BJ (cell line): ENCODE measurements around the gene GRPR. TPM values are rescaled to one million over a fixed set of nuclear protein-coding genes. Genes with fewer than 3 reads are reported as not detected.
"Not testable (repeated sequence)": the region's sequence is repeated elsewhere in the genome, so short reads cannot be mapped to it uniquely, and the experiment has no call there.

ENCODE experiments used
- CTCF ChIA-PET: fragments of 350-600 bp; formaldehyde crosslinking; extraction: SDS; loops from one replicate; lab custom pipeline; 2021; ENCODE audit warnings: antibody characterized with exemption, inconsistent platforms; lab: Yijun Ruan, JAX
- POLR2A ChIA-PET: fragments of 300-600 bp; sonication (Branson Sonifier 250); formaldehyde crosslinking; extraction: SDS; loops from one replicate; lab custom pipeline; 2021; ENCODE audit warnings: antibody characterized with exemption; lab: Charles Lee
- DNase-seq: peaks from one replicate; pipeline ENCODE4 v3.0.0-alpha.2; 2011; ENCODE audit warnings: low read depth
- H3K27me3 ChIP-seq: 2 replicates; pipeline ENCODE4 v1.6.0; 2011; ENCODE audit warnings: low read length; ENCODE audit not compliant: control insufficient read depth, insufficient read depth
- H3K36me3 ChIP-seq: 2 replicates; pipeline ENCODE4 v1.5.1; 2011; ENCODE audit warnings: low read length; ENCODE audit not compliant: control insufficient read depth, insufficient read depth
- H3K4me3 ChIP-seq: 2 replicates; pipeline ENCODE4 v1.5.1; 2011; ENCODE audit warnings: low read depth, mild to moderate bottlenecking, control low read depth, low read length
- polyA plus RNA-seq: library from polyadenylated mRNA; depleted of rRNA; stranded (reverse); fragments of >200 nt; gene quantifications from 2 replicates; pipeline ENCODE4 v1.2.3, GENCODE V29; 2011
- TF ChIP-seq, protein P1 (sequence below): IDR thresholded peaks from 2 replicates; pipeline ENCODE4 v1.5.1; 2011; ENCODE audit warnings: low read depth, mild to moderate bottlenecking, control low read depth, inconsistent platforms, low read length, moderate library complexity; ENCODE audit not compliant: insufficient read depth

The GRPR gene
- polyA plus RNA-seq, 1 experiment, result 0.34 TPM

DNA sequence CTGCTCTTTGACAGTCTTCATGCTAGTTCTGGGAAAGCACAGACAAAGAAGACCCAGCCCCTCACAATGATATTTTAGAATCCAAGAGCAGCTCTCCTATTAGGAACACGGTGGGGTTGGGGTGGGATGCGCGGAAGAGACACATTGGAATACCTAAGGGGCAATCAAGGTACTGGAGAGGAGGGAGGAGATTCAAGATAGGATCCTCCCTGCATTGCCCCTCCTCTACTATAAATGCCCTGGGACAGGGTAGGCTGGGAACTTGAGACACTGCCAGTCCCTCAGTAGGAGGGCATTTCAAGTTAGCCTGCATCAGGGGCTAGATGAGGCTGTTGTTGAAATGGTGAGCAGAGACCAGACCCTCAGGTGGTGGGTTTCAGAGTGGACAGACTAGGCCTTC lies 49.0 kb downstream of the GRPR start:
- CTCF ChIA-PET, result no interaction called here
- Histone ChIP-seq H3K27me3 (no peaks in the 10 kb centered on the region), H3K36me3 (no peaks in the 10 kb centered on the region), H3K4me3 (no peak overlapping the region)
- no peak for DNase-seq
- TF ChIP-seq, protein P1, sequence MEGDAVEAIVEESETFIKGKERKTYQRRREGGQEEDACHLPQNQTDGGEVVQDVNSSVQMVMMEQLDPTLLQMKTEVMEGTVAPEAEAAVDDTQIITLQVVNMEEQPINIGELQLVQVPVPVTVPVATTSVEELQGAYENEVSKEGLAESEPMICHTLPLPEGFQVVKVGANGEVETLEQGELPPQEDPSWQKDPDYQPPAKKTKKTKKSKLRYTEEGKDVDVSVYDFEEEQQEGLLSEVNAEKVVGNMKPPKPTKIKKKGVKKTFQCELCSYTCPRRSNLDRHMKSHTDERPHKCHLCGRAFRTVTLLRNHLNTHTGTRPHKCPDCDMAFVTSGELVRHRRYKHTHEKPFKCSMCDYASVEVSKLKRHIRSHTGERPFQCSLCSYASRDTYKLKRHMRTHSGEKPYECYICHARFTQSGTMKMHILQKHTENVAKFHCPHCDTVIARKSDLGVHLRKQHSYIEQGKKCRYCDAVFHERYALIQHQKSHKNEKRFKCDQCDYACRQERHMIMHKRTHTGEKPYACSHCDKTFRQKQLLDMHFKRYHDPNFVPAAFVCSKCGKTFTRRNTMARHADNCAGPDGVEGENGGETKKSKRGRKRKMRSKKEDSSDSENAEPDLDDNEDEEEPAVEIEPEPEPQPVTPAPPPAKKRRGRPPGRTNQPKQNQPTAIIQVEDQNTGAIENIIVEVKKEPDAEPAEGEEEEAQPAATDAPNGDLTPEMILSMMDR, result no peak
- POLR2A ChIA-PET, result no interaction called here

DNA sequence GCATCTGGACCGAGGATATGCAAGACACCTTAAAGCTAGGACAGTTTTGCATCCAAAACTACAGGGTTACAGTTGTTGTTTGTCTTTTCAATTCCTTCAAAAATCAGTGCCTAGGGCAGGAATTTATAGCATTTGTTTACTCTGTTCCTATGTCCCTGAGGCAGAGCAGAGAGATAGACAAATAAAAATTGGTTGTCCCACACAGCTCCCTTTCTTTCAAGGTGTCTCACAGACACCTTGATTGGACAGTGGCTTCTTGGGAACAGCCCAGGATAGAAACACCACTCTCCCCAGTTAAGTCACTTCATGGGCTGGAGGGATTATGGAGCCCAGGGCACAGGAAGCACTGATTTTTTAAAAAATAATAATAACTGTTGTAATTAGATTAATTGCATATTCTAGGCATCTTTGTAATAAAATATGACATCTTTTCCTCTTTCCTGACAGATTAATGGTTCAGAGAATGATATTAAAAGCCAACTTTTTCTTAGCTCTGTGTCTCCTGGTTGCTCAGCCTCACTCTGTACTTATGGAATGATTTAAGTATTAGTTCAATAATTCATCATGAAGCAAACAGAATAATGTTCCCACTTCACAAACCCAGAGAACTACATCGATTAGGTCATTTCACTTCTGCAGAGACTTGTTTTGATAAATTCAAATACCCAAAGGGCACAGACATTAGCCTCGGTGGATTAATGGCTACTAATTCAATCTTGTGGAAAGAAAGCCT lies 52.1 kb downstream of the GRPR start:
- TF ChIP-seq, protein P1, result no peak
- POLR2A ChIA-PET, result no interaction called here
- Histone ChIP-seq H3K36me3 (no peaks in the 10 kb centered on the region), H3K27me3 (no peaks in the 10 kb centered on the region), H3K4me3 (no peak overlapping the region)
- DNase-seq, result no peak
- CTCF ChIA-PET, result no interaction called here

DNA sequence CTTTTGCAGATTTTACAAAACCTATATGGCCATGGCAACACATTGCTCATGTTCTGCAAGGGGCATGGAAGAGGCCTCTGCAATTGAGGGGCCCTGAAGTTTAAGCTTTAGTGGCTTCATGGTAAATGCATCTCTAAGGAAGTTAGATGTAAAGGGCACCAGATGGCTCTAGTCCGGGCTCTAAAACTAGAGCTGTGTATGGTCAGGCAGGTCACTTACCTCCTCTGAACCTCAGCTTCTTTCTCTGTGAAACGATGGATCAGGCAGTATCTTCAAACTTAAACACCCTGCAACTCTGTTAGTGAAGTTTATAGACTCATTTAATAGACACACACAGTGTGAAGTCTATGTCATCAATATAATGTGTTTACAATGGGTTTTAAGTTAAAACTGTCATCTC lies 53.9 kb downstream of the GRPR start:
- ChIA-PET CTCF (no interaction called here), POLR2A (no interaction called here)

DNA sequence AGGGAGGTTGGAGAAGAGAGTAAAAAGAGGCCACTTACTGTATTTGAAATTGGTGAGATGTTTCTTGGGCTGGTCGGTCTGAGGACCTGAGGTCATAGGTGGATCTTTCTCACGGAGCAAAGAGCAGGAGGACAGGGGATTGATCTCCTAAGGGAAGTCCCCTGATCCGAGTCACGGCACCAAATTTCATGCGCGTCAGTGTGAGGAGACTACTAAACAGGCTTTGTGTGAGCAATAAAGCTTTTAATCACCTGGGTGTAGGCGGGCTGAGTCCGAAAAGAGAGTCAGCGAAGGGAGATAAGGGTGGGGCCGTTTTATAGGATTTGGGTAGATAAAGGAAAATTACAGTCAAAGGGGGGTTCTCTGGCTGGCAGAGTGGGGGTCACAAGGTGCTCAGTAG lies 60.5 kb downstream of the GRPR start:
- H3K27me3 ChIP-seq, H3K36me3 ChIP-seq, POLR2A ChIA-PET, DNase-seq, H3K4me3 ChIP-seq, CTCF ChIA-PET: not testable (repeated sequence)

More for the DNA sequence above, 53.9 kb downstream of the GRPR start:
- TF ChIP-seq, protein P1, result no peak
- no peaks in the 10 kb centered on the region for H3K36me3 ChIP-seq
- no peak overlapping the region for H3K4me3 ChIP-seq
- H3K27me3 ChIP-seq, result no peaks in the 10 kb centered on the region
- DNase-seq, result no peak

DNA sequence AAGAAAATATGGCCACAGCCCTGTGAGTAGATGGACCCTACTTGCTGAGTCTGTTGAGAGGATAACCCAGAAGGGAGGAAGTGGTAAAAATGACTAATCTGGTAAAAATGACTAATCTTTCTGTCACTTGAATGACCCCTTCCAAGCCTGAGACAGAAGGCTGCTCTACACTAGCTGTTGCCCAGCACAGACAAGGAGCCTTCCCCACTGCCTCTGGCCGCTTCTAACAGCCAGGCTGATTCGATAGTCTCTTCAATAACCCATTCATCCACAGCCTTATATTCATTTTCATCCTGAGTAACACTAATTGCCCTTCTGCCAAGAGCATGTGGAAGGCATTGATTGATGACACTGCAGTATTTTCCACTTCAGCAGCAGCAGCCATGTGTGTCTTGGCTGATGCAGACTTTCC lies 62.4 kb downstream of the GRPR start:
- Histone ChIP-seq H3K36me3 (no peaks in the 10 kb centered on the region), H3K27me3 (no peaks in the 10 kb centered on the region), H3K4me3 (no peak overlapping the region)
- ChIA-PET CTCF (no interaction called here), POLR2A (no interaction called here)
- peak; percentile 59 for DNase-seq
- TF ChIP-seq, protein P1, result no peak
